Stimulated activated naive CD8-positive, alpha-beta T cell treated with anti-CD3 and anti-CD28 coated beads, Interleukin-15, Interleukin-2, amounts not matched to agents 100 ng/mL and 50 ng/mL, for 24 hours (primary cell): ENCODE results near the gene ANTXRL.
"Not testable (repeated sequence)": the region's sequence is repeated elsewhere in the genome, so short reads cannot be mapped to it uniquely, and the experiment has no call there.

Experiments
- H3K27ac Mint-ChIP-seq: one replicate; pipeline ENCODE4 v1.8.0; 2021; ENCODE audit warnings: mild to moderate bottlenecking, mixed read lengths
- H3K27me3 Mint-ChIP-seq: one replicate; pipeline ENCODE4 v1.8.0; 2021; ENCODE audit warnings: mixed read lengths
- H3K36me3 Mint-ChIP-seq: one replicate; pipeline ENCODE4 v1.8.0; 2021; ENCODE audit warnings: low read depth, mixed read lengths
- H3K4me1 Mint-ChIP-seq: one replicate; pipeline ENCODE4 v1.8.0; 2021; ENCODE audit warnings: low read depth, mixed read lengths
- H3K4me3 Mint-ChIP-seq: one replicate; pipeline ENCODE4 v1.8.0; 2021; ENCODE audit warnings: mild to moderate bottlenecking, mixed read lengths
- H3K9me3 Mint-ChIP-seq: one replicate; pipeline ENCODE4 v1.8.0; 2021; ENCODE audit warnings: mixed read lengths

ANTXRL gene

DNA sequence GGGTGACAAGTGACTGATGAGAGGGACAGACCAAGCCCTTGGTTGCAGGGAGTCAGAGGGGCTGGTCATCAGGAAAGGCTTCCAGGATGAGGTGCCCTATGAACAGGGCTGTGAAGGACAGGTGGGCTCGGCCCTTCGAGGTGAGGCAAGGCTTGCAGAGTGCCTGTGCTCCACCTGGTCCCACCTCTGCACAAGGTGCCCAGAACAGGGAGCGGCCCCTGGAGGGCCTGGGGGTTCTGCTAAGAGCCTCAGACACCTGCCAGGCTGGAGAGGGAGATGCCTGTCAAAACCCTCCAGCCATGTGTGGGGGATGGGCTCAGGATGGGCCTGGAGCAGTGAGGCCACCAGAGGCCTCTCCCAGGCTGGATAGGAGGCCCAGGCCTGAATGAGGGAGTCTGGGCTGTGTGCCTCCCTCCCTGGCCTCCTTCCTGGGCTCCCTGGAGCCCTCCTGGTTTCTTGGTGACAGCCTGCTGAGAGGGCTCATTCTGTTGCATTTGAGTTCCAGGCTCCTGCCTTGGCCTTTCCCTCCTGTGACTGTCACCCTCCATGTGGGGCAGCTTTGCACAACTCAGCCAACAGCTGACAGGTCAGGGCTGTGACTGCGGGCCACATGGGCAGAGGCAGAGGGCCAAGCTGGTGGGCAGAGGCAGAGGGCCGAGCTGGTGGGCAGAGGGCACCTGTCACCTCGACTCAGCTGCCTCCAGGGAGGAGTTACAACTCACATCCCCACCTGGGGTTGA is 21.1 kb upstream of the ANTXRL start:
- not testable (repeated sequence) for H3K27ac Mint-ChIP-seq, H3K9me3 Mint-ChIP-seq, H3K27me3 Mint-ChIP-seq, H3K36me3 Mint-ChIP-seq, H3K4me3 Mint-ChIP-seq
- peaks cover 16% of the 10 kb centered on the region for H3K4me1 Mint-ChIP-seq

- no peaks in the 10 kb centered on the region for H3K27me3 Mint-ChIP-seq
- no peak overlapping the region for H3K4me3 Mint-ChIP-seq
- peaks cover 4% of the 10 kb centered on the region for H3K36me3 Mint-ChIP-seq
- peaks cover 14% of the 10 kb centered on the region for H3K4me1 Mint-ChIP-seq
- no peak overlapping the region for H3K27ac Mint-ChIP-seq
- H3K9me3 Mint-ChIP-seq: no peaks in the 10 kb centered on the region
These were observed 20.4 kb upstream of the ANTXRL start for GRCh38 chr10:46266306-46266985.

GRCh38 chr10:46267132-46267985 is 19.4 kb upstream of the ANTXRL start:
- no peak overlapping the region for H3K27ac Mint-ChIP-seq
- H3K4me1 Mint-ChIP-seq: peaks cover 15% of the 10 kb centered on the region
- no peak overlapping the region for H3K4me3 Mint-ChIP-seq
- H3K27me3 Mint-ChIP-seq: no peaks in the 10 kb centered on the region
- no peaks in the 10 kb centered on the region for H3K36me3 Mint-ChIP-seq
- no peaks in the 10 kb centered on the region for H3K9me3 Mint-ChIP-seq

DNA sequence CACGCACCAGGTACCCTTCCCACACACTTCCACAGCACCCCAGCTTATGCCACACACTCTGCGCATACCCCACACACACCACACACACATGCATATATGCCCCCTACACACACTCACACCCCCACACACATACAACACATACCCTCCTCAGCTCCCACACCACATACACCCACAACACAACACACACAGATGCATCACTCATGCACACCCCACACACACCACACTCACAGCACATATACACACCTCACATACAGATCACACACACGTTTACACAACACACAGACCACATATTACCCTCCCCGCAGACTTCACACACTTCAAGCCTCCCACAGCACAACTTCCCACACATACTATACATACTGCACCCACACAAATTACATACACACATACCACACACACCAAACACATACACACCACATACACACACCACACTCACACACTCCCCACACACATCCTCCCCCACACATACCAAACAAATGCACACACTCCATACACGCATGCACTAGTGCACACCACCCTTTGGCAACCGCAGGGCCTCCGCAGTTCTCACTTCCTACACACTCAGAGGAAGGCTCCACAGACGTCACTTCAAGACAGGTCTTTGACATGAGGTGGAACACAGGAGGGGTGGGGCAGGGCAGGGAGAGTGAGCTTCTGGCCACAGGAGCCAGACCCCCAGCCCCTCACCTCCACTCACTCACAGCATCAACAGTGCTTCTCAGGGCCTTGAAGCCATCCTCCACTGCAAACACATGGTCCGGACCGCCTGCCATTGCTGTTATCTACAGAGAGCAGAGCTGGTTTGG is 18.5 kb upstream of the ANTXRL start:
- Mint-ChIP-seq H3K9me3 (no peaks in the 10 kb centered on the region), H3K27me3 (no peaks in the 10 kb centered on the region), H3K4me1 (peaks cover 23% of the 10 kb centered on the region), H3K27ac (no peak overlapping the region), H3K36me3 (no peaks in the 10 kb centered on the region), H3K4me3 (no peak overlapping the region)

DNA sequence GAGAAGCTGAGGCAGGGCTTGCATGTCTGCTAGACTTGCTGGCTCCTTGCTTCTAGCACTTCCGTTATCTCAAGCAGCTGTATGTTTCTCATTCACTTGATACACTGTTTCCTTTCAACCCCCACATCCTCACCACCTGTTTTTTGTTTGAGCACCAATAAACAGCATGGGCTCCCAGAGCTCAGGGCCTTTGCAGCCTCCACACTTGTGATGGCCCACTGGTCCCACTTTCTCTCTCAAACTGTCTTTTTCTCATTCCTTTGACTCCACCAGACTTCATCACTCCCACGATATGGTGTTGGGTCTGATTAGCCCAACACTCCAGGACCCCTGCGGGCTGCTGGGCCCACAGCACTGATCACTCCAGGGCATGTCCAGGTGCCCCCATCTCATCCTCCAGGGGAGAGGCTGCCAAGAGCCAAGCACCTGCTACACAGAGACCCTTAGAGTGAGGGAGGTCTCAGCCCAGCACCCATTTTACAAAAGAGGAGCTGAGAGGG is 17.2 kb upstream of the ANTXRL start:
- H3K4me1 Mint-ChIP-seq: peaks cover 23% of the 10 kb centered on the region
- not testable (repeated sequence) for H3K4me3 Mint-ChIP-seq, H3K9me3 Mint-ChIP-seq, H3K27me3 Mint-ChIP-seq, H3K27ac Mint-ChIP-seq, H3K36me3 Mint-ChIP-seq

- H3K36me3 Mint-ChIP-seq: no peaks in the 10 kb centered on the region
- H3K27me3 Mint-ChIP-seq: no peaks in the 10 kb centered on the region
- H3K4me3 Mint-ChIP-seq: no peak overlapping the region
- H3K9me3 Mint-ChIP-seq: no peaks in the 10 kb centered on the region
- peaks cover 18% of the 10 kb centered on the region for H3K4me1 Mint-ChIP-seq
- no peak overlapping the region for H3K27ac Mint-ChIP-seq
These were observed 16.5 kb upstream of the ANTXRL start for GRCh38 chr10:46270086-46270811.

DNA sequence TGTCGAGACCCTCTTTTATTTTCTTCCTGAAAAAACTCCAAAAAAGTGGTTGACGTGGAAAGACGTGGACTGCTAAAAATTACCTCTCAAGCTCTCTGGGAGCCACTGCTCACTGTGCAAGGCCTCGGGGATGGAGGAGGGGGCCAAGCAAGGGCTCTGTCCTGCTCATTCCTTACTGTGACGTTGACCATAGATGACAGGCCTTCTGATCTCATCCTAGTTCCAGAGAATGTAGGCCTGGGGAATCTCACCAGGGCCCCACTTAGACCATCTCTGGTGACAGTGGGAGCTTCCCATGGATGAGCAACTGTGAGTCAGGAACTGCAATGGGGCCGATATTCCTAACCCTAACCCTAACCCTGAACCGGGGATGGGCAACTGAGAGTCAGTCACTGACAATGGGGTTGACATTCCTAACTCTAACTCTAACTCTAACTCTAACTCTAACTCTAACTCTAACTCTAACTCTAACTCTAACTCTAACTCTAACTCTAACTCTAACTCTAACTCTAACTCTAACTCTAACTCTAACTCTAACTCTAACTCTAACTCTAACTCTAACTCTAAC is 15.8 kb upstream of the ANTXRL start:
- peaks cover 15% of the 10 kb centered on the region for H3K4me1 Mint-ChIP-seq
- H3K4me3 Mint-ChIP-seq, H3K9me3 Mint-ChIP-seq, H3K27ac Mint-ChIP-seq, H3K36me3 Mint-ChIP-seq, H3K27me3 Mint-ChIP-seq: not testable (repeated sequence)

DNA sequence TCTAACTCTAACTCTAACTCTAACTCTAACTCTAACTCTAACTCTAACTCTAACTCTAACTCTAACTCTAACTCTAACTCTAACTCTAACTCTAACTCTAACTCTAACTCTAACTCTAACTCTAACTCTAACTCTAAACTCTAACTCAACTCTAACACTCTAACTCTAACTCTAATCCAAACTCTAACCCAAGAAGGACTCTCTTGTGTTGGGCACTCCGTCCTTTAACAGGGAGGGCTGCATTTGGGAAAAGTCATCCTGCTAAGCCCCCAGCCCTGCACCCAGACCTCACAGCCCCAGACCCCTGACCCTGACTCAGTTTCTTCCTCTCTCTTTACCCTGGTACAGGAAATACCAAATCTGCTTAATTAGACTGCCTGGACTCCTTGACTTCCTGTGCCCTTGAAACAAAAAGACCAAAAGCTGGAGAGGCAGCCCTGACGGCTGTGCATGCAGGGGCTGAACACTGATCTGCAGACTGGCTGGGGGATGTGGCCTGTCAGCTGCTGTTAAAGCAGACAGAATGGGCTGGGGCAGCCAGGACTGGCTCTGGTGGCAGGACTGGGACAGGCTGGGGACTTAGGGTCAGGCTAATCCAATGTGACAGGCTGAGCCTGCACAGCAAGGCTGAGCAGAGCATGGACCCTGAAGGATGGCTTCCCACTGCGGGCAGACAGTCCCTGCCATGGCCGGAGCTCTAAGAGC is 14.8 kb upstream of the ANTXRL start:
- H3K9me3 Mint-ChIP-seq, H3K4me3 Mint-ChIP-seq, H3K36me3 Mint-ChIP-seq, H3K27ac Mint-ChIP-seq, H3K27me3 Mint-ChIP-seq: not testable (repeated sequence)
- H3K4me1 Mint-ChIP-seq: peaks cover 15% of the 10 kb centered on the region

DNA sequence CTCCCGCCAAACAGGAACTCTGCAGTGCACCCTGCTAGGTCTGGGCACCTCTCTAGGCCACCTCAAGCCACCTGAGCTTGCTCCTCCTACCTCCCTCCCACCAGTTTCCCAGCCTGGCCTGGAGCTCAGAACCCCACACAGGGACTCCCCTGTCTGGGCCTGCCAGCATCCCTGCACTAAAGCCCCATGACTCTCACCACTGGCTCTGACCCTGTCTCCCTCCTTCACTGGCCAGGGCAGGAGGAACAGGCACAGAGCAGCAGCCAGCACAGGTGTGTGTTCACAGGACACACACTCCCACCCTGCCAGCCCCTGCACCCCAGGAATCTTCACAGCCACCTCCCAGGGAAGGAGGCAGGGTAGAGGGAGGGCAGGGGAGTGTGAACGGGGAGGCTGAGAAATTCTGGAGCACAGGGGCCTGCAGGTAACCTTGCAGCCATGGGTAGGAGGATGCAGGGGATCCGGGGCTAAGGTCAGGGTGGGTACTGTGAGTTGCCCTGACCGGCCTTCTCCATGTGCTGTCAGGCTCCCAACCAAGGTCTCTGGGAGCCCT is 13.9 kb upstream of the ANTXRL start:
- Mint-ChIP-seq H3K4me3 (no peak overlapping the region), H3K27ac (no peak overlapping the region), H3K27me3 (no peaks in the 10 kb centered on the region), H3K4me1 (peaks cover 15% of the 10 kb centered on the region), H3K9me3 (no peaks in the 10 kb centered on the region), H3K36me3 (no peaks in the 10 kb centered on the region)

DNA sequence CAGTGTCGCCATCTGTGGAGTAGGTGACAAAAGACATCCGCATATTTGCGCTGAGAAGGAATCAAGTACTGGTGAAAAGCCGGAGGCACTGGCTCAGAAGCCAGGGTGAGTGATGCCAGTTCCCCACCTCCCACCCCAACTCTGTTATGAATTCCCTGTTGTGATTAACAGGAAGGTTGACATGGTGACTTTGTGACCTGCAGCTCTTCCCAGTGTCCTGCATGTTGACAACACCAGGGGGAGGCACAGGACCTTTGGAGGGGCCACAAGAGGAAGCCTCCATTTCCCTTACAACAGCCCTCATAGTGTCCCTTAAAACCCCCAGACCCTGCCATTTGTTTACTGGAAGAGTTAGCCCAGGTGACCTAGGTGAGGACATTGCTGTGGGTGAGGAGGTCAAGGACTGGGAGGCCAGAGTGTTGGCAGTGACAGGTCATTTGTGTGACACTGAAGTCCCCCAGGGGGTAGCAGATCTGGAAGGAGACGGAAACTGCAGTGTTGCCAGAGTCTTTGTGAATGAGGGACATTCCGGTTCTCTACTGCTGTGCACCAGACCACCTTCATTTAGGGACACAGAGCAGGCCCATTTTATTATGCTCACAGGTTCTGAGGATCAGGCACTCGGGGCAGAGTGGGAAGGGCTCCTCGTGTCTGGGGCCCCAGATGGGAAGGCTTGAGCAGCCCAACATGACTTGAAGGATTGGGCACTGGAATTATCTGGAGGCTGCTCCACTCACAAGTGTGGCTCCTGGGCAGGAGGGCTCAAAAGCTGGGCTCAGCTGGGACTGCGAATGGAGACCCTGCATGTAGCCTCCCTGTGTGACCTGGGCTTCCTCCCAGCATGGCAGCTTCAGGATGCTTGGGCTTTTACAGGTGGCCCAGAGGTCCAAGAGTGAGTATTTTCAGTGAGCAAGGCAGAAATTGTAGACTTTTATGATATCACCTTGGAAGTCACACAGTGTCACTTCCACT is 13.0 kb upstream of the ANTXRL start:
- H3K4me1 Mint-ChIP-seq: peaks cover 15% of the 10 kb centered on the region
- H3K4me3 Mint-ChIP-seq: no peak overlapping the region
- no peaks in the 10 kb centered on the region for H3K36me3 Mint-ChIP-seq
- H3K27ac Mint-ChIP-seq: no peak overlapping the region
- no peaks in the 10 kb centered on the region for H3K27me3 Mint-ChIP-seq
- no peaks in the 10 kb centered on the region for H3K9me3 Mint-ChIP-seq

- no peaks in the 10 kb centered on the region for H3K9me3 Mint-ChIP-seq
These were observed 9.0 kb upstream of the ANTXRL start for GRCh38 chr10:46277840-46278239.

GRCh38 chr10:46282421-46282831 is 4.4 kb upstream of the ANTXRL start:
- H3K36me3 Mint-ChIP-seq, H3K27ac Mint-ChIP-seq: not testable (repeated sequence)

More at GRCh38 chr10:46277840-46278239, 9.0 kb upstream of the ANTXRL start:
- H3K27ac Mint-ChIP-seq: no peak overlapping the region
- no peak overlapping the region for H3K4me3 Mint-ChIP-seq
- H3K36me3 Mint-ChIP-seq: no peaks in the 10 kb centered on the region
- H3K4me1 Mint-ChIP-seq: peaks cover 6% of the 10 kb centered on the region
- peaks cover 7% of the 10 kb centered on the region for H3K27me3 Mint-ChIP-seq

More at GRCh38 chr10:46282421-46282831, 4.4 kb upstream of the ANTXRL start:
- peak overlapping the region; percentile 51 for H3K4me3 Mint-ChIP-seq
- not testable (repeated sequence) for H3K9me3 Mint-ChIP-seq
- peaks cover 21% of the 10 kb centered on the region for H3K27me3 Mint-ChIP-seq
- peaks cover 20% of the 10 kb centered on the region for H3K4me1 Mint-ChIP-seq
